GM18498 (cell line): ENCODE measurements around the gene BIRC7.

Experiments
- ATAC-seq: cut with Tn5 transposase; IDR thresholded peaks from one replicate; pipeline ENCODE4 v1.9.1; 2021; ENCODE audit warnings: mild to moderate bottlenecking, moderate library complexity; ENCODE audit not compliant: unreplicated experiment

The BIRC7 gene

GRCh38 chr20:63262836-63263235 lies 27.1 kb downstream of the BIRC7 start:
- ATAC-seq, result no peak

GRCh38 chr20:63264000-63264399 lies 28.3 kb downstream of the BIRC7 start:
- ATAC-seq, result no peak

- no peak for ATAC-seq
Observed at GRCh38 chr20:63264519-63264918, 28.8 kb downstream of the BIRC7 start.

GRCh38 chr20:63265891-63266515 lies 30.3 kb downstream of the BIRC7 start:
- no peak for ATAC-seq

GRCh38 chr20:63267691-63268090 lies 32.0 kb downstream of the BIRC7 start:
- ATAC-seq, result no peak

GRCh38 chr20:63268256-63268655 lies 32.6 kb downstream of the BIRC7 start:
- ATAC-seq, result no peak

GRCh38 chr20:63268671-63269439 lies 33.1 kb downstream of the BIRC7 start:
- ATAC-seq, result no peak

GRCh38 chr20:63269724-63270123 lies 34.0 kb downstream of the BIRC7 start:
- ATAC-seq, result no peak

GRCh38 chr20:63270606-63271325 lies 35.1 kb downstream of the BIRC7 start:
- ATAC-seq, result no peak

- peak; percentile 90 for ATAC-seq
Observed at GRCh38 chr20:63272105-63273058, 36.7 kb downstream of the BIRC7 start, which contains the start of gene ARFGAP1. Gene ARFGAP1 (plus strand): TSS chr20:63272813. CDS start chr20:63275581, 2,768 bp downstream.

- ATAC-seq, result no peak
Observed at GRCh38 chr20:63273059-63273579, 37.4 kb downstream of the BIRC7 start.

- ATAC-seq, result no peak
Observed at GRCh38 chr20:63273635-63274380, 38.1 kb downstream of the BIRC7 start.

- ATAC-seq, result no peak
Observed at GRCh38 chr20:63274381-63275228, 38.9 kb downstream of the BIRC7 start.

- no peak for ATAC-seq
Observed at GRCh38 chr20:63275825-63276224, 40.1 kb downstream of the BIRC7 start.

- ATAC-seq, result no peak
Observed at GRCh38 chr20:63276956-63277355, 41.3 kb downstream of the BIRC7 start.

GRCh38 chr20:63277466-63278272 lies 42.0 kb downstream of the BIRC7 start:
- no peak for ATAC-seq

GRCh38 chr20:63278661-63279060 lies 43.0 kb downstream of the BIRC7 start:
- no peak for ATAC-seq

- ATAC-seq, result no peak
Observed at GRCh38 chr20:63279931-63280330, 44.2 kb downstream of the BIRC7 start.
